ENCODE data around the gene FAM120B.

FAM120B gene

DNA sequence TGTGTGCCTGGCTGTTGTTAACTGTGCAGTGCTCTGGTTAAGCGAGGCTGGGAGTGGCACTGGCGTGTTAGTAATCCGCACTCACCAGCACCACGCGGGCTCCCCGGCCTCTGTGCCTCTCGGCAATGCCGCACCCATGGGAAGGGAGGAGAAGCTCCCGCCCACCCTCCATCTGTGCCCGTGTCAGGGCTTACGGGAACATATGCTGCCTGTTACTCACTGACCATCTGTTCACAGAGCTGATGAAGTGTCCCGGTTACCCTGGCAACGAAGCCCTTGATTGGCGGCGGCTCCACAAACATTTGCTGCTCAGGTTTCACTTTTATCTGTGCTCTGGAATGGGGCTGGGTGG is 131.8 kb downstream of the FAM120B start:
- H3K4me3 ChIP-seq (ENCODE audit: low read length): no peak overlapping the region
- no peak for TF ChIP-seq ZNF274 (IDR thresholded peaks at IDR 0.05; ENCODE audit: low read depth, low read length)

DNA sequence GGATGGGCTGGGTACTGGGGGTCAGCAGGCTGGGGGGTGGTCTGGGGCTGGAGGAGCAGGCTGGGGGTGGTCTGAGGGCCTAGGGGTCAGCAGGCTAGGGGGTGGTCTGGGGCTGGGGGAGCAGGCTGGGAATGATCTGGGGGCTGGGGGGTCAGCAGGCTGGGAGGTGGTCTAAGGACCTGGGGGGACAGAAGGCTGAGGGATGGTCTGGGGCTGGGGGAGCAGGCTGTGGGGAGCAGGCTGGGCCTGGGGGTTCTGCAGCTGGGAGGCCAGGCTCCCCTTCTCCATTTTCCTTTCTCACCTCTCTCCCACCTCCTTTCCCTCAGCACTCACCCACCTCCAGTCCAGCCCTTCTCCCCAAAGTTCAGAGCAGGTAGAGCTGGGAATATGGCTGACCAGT is 132.3 kb downstream of the FAM120B start:
- no peak overlapping the region for H3K4me3 ChIP-seq (ENCODE audit: low read length)
- TF ChIP-seq ZNF274 (IDR thresholded peaks at IDR 0.05; ENCODE audit: low read depth, low read length): no peak

DNA sequence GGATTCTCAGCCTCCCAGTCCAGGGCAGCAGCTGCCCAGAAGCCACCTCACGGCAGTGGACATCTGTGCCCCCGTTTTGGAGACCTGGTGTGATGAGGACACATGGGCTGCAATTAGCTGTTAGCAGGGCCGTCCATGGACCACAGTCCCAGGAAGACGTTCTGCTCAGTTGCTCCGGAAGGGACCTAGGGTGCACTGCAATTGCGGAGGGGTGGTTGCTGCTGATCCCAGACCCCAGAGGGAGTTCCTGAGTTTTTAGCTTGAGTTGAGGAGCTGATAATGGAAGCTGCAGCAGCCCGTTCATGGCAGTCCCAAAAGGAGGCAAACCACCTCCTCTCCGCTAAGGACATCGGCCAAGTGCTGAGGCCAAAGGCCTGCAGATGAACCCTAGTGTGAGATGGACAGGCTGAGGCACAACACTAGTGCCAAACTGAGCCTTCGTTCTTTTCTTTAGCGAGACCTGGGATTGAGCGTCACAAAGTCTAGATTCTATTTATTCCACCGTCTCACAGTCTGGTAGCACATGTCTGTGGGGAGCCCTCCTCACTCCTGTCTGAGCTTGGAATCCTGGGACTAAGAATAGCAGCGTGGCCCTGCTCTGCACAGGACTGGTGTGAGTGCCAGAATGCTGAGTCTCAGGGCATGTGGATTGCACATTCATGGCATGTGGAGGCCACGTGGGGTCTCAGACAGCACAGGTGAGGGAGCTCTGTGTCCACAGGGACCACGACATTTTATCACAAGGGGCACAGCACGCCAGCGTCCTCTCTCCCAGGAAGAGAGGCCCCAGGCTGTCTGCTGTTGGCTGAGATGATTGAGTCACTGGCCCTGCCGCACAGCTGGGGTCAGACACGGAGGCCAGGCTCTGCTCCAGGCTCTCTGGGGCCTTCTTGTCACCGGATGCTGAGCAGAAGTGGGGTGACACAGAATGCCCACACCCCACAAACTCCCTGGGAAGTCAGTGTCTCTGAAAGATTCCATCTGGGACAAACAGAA is 133.1 kb downstream of the FAM120B start:
- no peak overlapping the region for H3K4me3 ChIP-seq (ENCODE audit: low read length)
- TF ChIP-seq ZNF274 (IDR thresholded peaks at IDR 0.05; ENCODE audit: low read depth, low read length): no peak

DNA sequence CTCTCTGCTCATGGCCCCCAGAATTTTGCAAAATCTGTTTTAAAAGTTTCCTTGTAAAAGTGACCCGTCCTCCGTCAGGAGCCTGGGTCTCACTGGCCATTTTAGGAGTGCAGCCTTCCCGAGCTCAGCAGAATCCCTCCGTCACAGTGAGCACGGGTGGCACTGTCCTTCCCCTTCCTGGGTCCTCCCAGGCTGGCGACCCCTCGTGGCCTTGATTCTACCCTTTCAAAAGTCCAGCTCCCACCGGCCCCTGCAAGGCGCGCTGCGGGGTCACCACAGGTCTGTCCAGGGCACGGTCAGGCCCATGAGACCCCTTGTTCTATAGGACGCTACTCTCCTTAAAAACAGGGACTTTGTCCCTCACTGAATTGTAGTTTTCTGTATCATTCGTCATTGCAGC is 133.9 kb downstream of the FAM120B start:
- TF ChIP-seq ZNF274 (IDR thresholded peaks at IDR 0.05; ENCODE audit: low read depth, low read length): no peak

DNA sequence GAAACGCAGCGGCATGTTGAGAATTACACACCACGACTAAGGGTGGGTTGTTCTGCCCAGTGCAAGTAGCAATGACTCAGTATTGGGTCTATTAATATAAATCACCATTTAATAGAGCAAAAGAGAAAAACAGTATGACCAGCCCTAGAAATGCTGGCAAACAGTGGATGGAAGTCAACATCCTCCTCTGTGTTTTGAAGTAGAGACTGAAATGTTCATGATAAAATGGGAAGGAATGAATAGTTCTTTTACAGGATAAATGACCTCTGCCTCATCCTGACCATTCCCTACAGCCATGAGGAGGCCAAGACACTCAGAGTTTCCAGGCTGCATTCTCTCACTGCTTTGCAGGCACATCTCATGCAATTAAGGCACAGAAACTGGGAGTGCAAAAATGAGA is 134.8 kb downstream of the FAM120B start:
- no peak for TF ChIP-seq ZNF274 (IDR thresholded peaks at IDR 0.05; ENCODE audit: low read depth, low read length)
- no peak overlapping the region for H3K4me3 ChIP-seq (ENCODE audit: low read length)

More for the DNA sequence above, 133.9 kb downstream of the FAM120B start:
- H3K4me3 ChIP-seq (ENCODE audit: low read length): no peak overlapping the region

DNA sequence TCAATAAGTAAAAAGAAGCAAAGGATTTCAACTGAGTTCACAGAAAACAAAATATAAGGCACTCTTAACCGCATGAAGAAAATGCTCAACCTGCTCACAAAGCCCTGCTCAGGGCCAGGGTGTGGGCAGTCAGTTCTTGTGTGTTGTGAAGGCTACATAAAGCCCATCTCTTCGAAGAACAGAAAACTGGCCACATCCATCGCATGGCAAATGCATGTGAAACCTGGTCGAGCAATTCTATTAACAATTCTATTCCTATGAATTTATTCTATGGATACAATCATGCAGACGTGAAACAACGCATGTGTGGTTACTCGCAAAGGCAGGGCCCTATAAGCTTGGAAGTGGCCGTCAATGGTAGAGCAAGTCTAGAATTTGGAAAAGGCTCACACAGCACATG is 136.0 kb downstream of the FAM120B start:
- no peak for TF ChIP-seq ZNF274 (IDR thresholded peaks at IDR 0.05; ENCODE audit: low read depth, low read length)
- H3K4me3 ChIP-seq (ENCODE audit: low read length): no peak overlapping the region

DNA sequence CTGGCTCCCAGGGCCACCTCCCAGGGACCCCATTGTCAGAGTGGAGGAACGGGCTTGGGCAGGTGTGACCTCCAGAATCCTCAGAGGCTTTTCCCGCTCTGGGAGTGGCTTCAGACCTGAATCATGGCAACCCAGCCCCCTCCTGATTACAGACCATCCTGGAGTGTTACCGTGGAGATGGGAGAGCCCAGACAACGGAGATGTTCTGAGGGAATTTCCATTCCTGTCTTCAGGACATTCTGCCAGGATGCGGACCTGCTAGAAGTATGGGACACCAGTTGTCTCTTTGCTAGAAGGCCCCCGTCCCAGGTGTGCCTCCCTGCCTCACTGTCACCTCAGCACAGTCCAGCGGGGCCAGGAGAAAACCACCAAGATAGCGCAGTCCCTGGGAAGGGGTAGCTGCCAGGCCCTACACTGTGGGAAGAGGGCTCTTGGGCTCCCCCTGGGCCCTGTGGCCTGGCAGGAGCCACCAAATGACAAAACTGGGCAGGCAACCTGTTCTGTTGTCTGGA is 136.6 kb downstream of the FAM120B start:
- no peak for TF ChIP-seq ZNF274 (IDR thresholded peaks at IDR 0.05; ENCODE audit: low read depth, low read length)
- no peak overlapping the region for H3K4me3 ChIP-seq (ENCODE audit: low read length)

DNA sequence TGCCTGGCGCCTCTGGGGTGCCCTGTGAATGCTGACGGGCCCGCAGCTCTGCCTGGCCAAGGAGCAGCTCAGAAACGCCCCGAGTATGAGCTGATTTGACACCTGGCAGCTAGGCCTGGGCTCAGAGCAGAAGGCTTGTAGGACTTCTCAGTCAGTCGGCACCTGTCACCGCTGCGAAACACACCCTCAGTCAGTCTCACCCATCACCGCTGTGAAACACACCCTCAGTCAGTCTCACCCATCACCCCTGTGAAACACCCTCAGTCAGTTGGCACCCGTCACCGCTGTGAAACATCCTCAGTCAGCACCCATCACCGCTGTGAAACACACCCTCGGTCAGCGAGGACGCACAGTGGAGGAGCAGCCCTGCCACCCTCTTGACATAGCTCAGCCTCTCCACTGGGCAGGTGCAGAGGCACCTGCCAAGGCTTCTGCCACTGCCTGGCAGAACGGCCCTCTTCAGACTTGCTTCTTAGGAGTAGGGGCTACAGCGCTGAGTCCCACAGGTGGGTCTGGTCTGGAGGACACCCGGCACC is 137.6 kb downstream of the FAM120B start:
- no peak for TF ChIP-seq ZNF274 (IDR thresholded peaks at IDR 0.05; ENCODE audit: low read depth, low read length)
- H3K4me3 ChIP-seq (ENCODE audit: low read length): no peak overlapping the region

DNA sequence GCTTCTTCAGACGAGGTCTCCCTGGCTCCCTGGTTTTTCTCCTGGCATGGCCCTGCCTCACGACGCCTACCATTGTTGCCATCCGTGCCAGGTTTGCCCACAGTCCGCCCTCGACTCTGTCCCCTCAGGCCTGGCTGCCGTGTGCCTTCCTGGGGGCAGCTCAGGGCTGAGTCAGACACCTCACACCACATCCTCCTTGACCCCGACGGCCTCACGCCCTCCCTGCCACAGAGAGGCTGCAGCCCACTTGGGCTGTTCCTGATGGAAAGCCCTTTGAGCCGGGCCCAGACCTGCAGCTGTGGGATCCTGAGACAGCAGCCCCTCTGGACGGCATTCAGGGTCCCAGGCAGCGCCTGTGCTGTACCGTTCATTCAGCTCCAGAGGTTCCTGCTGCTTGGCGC is 138.3 kb downstream of the FAM120B start:
- no peak overlapping the region for H3K4me3 ChIP-seq (ENCODE audit: low read length)
- no peak for TF ChIP-seq ZNF274 (IDR thresholded peaks at IDR 0.05; ENCODE audit: low read depth, low read length)

DNA sequence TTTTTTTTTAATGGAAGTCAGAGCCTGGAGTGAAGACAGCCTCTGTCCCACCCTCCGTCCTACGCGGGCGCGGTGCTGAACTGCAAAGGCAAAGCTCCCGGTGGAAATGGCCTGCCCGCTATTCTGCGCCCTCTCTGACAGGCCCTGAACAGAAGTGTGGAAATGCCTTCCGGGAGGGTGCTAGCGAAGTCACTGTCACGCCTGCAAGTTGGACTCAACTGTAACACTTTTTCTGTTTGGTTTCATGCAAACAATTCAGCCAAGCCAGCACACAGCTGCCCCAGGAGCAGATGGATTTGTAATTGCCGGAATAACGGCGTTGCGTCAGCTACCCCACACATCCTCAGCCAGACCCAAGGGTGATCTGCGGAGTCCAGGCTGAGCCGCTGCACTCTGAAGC is 138.9 kb downstream of the FAM120B start:
- no peak overlapping the region for H3K4me3 ChIP-seq (ENCODE audit: low read length)
- no peak for TF ChIP-seq ZNF274 (IDR thresholded peaks at IDR 0.05; ENCODE audit: low read depth, low read length)

DNA sequence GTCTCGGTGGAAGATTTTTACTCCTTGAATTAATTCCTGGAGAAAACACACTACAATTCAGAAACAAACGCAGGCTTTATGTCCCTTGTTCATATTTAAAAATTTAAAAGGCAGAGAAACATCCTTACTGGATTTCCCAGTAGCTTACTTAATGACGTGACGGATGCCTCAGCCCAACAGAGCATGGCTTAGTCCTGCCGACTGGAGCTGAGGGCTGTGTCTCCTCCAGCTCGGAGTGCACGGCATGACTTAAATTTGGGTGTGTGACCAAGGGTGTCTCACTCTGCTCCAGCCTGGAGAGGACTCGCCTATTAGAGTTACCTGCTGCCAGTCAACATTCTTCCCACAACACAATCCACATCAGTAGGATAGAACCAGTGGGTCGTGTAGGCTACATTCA is 139.4 kb downstream of the FAM120B start:
- TF ChIP-seq ZNF274 (IDR thresholded peaks at IDR 0.05; ENCODE audit: low read depth, low read length): no peak
- no peak overlapping the region for H3K4me3 ChIP-seq (ENCODE audit: low read length)

DNA sequence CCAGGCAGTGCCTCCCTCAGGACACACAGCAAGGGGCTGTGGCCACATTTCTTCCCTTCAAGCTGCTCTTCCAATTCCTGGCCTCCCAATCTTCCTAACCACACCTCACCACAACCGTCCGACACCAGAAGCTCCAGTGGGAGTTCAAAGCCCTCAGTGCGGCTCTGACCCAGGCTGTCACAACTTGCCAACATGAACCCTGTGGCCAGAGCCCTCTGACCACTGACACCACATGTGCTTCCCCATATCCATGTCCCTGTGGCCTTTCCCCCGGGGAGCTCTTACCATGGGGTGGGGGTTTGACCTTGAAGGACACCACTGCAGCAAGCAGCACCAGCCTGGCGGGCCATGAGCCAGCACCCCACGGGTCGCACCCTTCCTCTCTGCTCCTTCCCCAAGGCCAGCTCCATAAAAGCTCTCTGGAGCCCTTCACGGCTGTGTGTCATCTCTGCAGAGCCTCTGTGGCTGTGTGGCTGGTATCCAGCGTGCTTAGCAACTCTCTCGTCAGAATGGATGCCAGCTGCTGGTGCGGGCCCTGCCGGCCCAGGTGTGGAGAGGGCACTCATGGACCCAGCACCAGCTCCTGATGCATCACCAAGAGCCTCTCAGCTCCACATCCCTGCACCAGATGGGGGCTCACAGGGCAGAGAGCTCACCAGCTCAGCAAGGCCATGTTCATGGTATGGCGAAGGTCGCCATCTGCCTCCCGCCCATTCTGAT is 140.4 kb downstream of the FAM120B start:
- no peak for TF ChIP-seq ZNF274 (IDR thresholded peaks at IDR 0.05; ENCODE audit: low read depth, low read length)
- H3K4me3 ChIP-seq (ENCODE audit: low read length): no peak overlapping the region

DNA sequence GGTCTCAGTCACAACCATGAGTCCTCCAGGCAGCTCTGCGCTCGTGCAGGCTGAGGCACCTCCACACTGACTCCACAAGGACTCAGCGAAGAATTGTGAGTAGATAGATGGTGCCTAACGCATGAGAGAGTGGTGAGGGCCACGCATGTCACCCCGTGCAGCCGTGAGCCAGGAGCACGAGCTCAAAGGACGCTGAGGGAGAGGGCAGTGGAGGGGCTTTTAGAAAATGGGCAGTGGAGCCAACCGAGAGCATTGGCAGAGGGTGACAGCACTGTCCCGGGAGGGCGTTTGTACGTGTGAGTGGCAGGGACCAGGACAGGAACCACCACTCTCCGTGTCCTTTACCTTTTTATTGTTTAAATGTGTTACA is 141.0 kb downstream of the FAM120B start:
- no peak for TF ChIP-seq ZNF274 (IDR thresholded peaks at IDR 0.05; ENCODE audit: low read depth, low read length)
- no peak overlapping the region for H3K4me3 ChIP-seq (ENCODE audit: low read length)

DNA sequence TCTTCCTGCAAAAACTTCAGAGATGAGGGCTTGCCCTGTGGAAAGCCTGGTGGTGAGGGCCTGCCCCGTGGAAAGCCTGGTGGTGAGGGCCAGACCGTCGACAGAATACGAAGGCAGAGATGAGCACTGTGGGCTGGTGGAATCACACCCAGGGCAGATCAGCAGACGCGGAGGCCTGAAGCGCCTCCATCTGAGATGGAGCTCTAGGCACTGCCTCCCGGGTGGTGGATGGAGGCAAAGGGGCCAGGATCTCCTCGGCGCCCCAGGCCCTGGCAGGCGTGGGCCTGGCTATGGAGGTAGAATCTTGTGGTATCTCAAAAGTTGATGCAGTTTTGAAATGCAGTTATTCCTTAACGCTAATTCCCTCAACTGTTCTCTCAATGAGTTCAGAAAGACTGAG is 141.8 kb downstream of the FAM120B start:
- no peak for TF ChIP-seq ZNF274 (IDR thresholded peaks at IDR 0.05; ENCODE audit: low read depth, low read length)
- no peak overlapping the region for H3K4me3 ChIP-seq (ENCODE audit: low read length)

Data from GM08714 (cell line).